Testis (tissue), 3 donors: Measurements from ENCODE around the gene RPS21. TPM values are rescaled to one million over a fixed set of nuclear protein-coding genes. Genes with fewer than 3 reads are reported as not detected.

Source experiments
- DNase-seq: peaks from one replicate; pipeline ENCODE4 v3.0.0-alpha.2; 2019
- H3K27ac ChIP-seq, 2 donors: fragments of 200-600 bp; sonication (generic); one replicate each; pipeline ENCODE4 v1.5.1; 2019
- H3K27me3 ChIP-seq: fragments of 200-600 bp; sonication (generic); one replicate; pipeline ENCODE4 v1.5.1; 2019
- H3K36me3 ChIP-seq: fragments of 200-600 bp; sonication (generic); one replicate; pipeline ENCODE4 v1.5.1; 2017; ENCODE audit warnings: low read depth; ENCODE audit errors: missing control alignments
- H3K4me1 ChIP-seq: fragments of 200-600 bp; sonication (generic); one replicate; pipeline ENCODE4 v1.5.1; 2019
- H3K4me3 ChIP-seq, 2 donors: fragments of 200-600 bp; sonication (generic); one replicate each; pipeline ENCODE4 v1.5.1; 2017 to 2019
- H3K9me3 ChIP-seq: fragments of 200-600 bp; sonication (generic); one replicate; pipeline ENCODE4 v1.5.1; 2017
- POLR2A ChIP-seq: fragments of 450-650 bp; IDR thresholded peaks from one replicate; pipeline ENCODE4 v1.6.1; 2017; ENCODE audit warnings: antibody characterized with exemption, mild to moderate bottlenecking, moderate library complexity
- WGBS, 2 donors: methylation state at CpG; one replicate each; pipeline ENCODE4 v1.1.5; 2018; 5-methylcytosine and 5-hydroxymethylcytosine counted together
- intact Hi-C: fragments of 100-400 bp; cut with DNase I; formaldehyde crosslinking; loops from one replicate; pipeline ENCODE4 v1.15.1; 2023; ENCODE audit warnings: low total_unique reads
- polyA plus RNA-seq: library from polyadenylated mRNA; stranded (reverse); fragments of 350-450 nt; fragmentation: Illumina TruSeq; extraction: RNeasy Lipid Tissue Mini Kit (QIAGEN cat#74804); gene quantifications from one replicate; pipeline ENCODE4 v1.2.3, GENCODE V29; 2014; ENCODE audit warnings: low read depth, low replicate concordance; ENCODE audit not compliant: insufficient read depth
- total RNA-seq, 2 donors: library from RNA; depleted of rRNA; stranded (reverse); fragments of >200 nt; gene quantifications; one replicate each; pipeline ENCODE4 v1.2.3, GENCODE V29; 2016
- TF ChIP-seq, protein P1 (sequence below), 3 experiments: fragments of 450-650 bp in 2 of 3; fragments of 200-600 bp in 1 of 3; sonication (generic) in 1 of 3; IDR thresholded peaks; one replicate each; pipeline ENCODE4 v1.5.1; 2016 to 2019; ENCODE audit warnings: antibody characterized with exemption in 3 of 3, mild to moderate bottlenecking in 2 of 3, moderate library complexity in 1 of 3

The RPS21 gene
- total and polyA plus RNA-seq, 3 donors from 2014 or later = 548 to 1,387 (median 1,052) TPM

DNA sequence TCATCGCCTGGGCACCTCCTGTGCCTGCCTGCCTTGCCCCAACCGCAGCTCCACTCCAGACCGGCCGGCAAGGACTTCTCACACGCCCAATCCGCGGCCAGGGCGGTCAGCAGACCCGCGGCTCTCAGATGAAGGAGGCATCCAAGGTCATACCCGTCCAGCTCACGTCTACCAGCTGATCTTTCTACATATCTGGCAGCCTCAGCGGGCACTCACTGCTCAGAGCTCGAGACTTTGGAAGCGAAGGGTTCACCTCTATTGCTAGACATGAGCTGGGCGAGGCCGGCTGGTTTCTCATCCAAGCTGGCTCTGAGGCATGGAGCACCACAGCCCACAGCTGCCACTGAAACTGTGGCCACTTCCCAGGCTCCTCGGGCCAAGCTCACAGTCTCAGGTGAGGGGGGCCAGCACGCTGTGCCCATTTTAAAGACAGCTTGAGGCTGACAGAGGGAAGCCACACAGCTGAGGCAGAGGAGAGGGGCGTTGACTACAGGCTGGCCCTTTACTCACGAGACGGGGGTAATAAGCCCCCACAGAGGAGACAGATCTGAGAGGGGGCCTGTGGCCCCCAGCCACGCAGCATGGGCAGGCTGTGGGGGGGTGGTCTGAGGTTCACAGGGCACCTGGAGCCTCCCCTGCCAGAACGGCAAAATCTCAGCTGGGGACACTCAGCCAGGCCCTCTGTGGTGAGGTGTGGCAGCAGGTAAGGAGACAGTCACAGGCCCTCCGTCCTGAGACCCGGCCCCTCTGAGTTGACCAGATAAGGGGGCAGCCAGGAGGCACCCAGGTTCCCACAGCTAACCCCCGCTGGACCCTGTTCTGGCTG lies 21.8 kb upstream of the RPS21 start:
- TF ChIP-seq, protein P1, sequence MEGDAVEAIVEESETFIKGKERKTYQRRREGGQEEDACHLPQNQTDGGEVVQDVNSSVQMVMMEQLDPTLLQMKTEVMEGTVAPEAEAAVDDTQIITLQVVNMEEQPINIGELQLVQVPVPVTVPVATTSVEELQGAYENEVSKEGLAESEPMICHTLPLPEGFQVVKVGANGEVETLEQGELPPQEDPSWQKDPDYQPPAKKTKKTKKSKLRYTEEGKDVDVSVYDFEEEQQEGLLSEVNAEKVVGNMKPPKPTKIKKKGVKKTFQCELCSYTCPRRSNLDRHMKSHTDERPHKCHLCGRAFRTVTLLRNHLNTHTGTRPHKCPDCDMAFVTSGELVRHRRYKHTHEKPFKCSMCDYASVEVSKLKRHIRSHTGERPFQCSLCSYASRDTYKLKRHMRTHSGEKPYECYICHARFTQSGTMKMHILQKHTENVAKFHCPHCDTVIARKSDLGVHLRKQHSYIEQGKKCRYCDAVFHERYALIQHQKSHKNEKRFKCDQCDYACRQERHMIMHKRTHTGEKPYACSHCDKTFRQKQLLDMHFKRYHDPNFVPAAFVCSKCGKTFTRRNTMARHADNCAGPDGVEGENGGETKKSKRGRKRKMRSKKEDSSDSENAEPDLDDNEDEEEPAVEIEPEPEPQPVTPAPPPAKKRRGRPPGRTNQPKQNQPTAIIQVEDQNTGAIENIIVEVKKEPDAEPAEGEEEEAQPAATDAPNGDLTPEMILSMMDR (IDR thresholded peaks at IDR 0.05) = no peak
- no peak for TF ChIP-seq POLR2A
- DNase-seq = peak; percentile 88
- H3K9me3 ChIP-seq = no peaks in the 10 kb centered on the region
- intact Hi-C loops = no loop called here
- WGBS, 2 donors = 64 to 66% methylated on average over 18 to 27 of the region's 27 CpGs
- H3K27me3 ChIP-seq = no peaks in the 10 kb centered on the region
- no peaks in the 10 kb centered on the region for H3K36me3 ChIP-seq
- peak overlapping the region in 1 of 2 donors; percentile 84 for H3K4me3 ChIP-seq
- peaks cover 53% of the 10 kb centered on the region for H3K4me1 ChIP-seq
- H3K27ac ChIP-seq = peak overlapping the region; percentile 80

DNA sequence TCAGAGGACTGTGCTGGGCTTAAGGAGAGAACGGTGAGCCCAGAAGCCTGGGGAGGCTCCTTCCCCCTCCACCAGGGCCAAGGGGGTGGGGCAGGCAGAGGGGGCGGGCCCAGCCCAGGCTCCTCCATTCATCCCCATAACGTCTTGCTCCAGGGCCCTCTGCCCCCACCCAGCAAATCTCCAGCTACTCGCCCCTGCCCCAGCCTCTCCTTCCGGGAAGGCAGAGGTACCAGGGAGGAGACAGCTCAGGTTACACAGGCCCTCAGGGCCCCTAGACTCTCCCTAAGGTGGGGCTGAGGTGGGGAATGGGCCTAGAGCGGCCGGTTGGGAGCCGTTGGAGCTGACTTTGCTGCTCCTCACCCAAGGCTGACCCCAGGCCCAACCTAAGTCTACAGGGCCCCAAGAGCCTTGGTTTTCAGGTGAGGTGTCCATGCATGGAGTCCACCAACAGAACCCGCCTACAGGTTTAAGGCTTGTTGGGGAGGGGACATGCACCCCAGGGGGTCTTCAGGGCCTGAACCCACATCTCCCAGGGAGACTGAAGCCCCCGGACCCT lies 21.0 kb upstream of the RPS21 start:
- Histone ChIP-seq H3K4me1 (peaks cover 61% of the 10 kb centered on the region), H3K4me3 (peak overlapping the region; percentile 58 to 84), H3K36me3 (no peaks in the 10 kb centered on the region), H3K27me3 (no peaks in the 10 kb centered on the region), H3K27ac (peak overlapping the region; percentile 80), H3K9me3 (no peaks in the 10 kb centered on the region)
- intact Hi-C loops = no loop called here
- TF ChIP-seq, protein P1 (IDR thresholded peaks at IDR 0.05) = no peak
- TF ChIP-seq POLR2A = no peak
- WGBS, 2 donors = 15 to 36% methylated on average over 4 to 10 of the region's 10 CpGs
- DNase-seq = no peak

DNA sequence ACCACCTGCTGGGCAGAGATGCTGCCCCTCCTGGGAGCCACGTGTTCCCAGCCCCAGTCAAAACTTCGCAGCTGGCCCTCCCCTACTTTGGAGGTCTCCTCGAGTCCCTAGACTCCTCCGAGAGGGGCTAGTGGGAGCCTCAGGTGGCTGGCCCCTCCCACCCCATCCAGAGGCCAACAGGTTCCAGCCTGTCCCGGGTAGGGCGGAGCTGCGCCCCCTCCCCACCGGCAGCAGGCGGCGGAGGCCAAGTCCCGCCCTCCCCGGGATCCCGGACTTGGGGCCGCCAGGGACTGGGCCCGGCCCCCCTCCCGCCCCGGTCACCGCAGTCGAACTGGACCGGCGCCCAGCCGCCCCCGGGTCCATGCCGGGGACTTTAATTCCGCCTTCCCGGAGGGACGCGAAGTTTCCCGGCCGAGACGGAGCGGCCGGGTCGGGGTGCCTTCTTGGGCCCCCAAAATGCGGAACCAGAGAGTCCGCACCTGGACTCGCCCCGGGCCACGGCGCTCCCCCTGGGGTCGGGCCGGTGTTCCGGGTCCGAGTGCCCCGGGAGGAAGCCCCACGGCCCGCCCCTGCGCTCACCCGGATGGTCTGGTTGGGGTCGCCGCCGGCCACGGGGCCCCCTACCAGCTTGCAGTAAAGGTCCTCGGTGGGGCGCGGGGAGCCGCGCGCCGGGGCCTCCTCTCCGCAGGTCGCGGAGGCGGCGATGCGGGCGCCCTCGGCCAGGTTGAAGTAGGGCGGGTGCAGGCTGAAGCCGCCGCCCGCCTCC lies 20.4 kb upstream of the RPS21 start:
- intact Hi-C loops = no loop called here
- Histone ChIP-seq H3K27ac (peak overlapping the region; percentile 80), H3K4me3 (peak overlapping the region; percentile 58 to 84), H3K9me3 (no peaks in the 10 kb centered on the region), H3K27me3 (no peaks in the 10 kb centered on the region), H3K4me1 (peaks cover 64% of the 10 kb centered on the region), H3K36me3 (no peaks in the 10 kb centered on the region)
- WGBS, 2 donors = 7% methylated on average over 37 of the region's 72 CpGs; no CpG with 5 or more reads in 1 of the 2 donors
- DNase-seq = no peak
- TF ChIP-seq POLR2A = no peak
- TF ChIP-seq, protein P1 (IDR thresholded peaks at IDR 0.05) = no peak

- Histone ChIP-seq H3K36me3 (no peaks in the 10 kb centered on the region), H3K4me3 (peak within 1 kb of the TSS; percentile 58 to 84), H3K4me1 (peaks cover 65% of the 10 kb centered on the region), H3K27me3 (no peaks in the 10 kb centered on the region), H3K9me3 (no peaks in the 10 kb centered on the region), H3K27ac (peak within 1 kb of the TSS; percentile 80)
- 4% methylated on average over 7 of the region's 70 CpGs; no CpG with 5 or more reads in 1 of the 2 donors for WGBS, 2 donors
- no peak for DNase-seq
- TF ChIP-seq POLR2A = no peak
- TF ChIP-seq, protein P1 (IDR thresholded peaks at IDR 0.05) = no peak
- intact Hi-C loops = no loop called here
These were observed 19.7 kb upstream of the RPS21 start, which contains the start of gene LAMA5 for GRCh38 chr20:62367136-62367632. Gene LAMA5 (minus strand): TSS chr20:62367312. CDS start chr20:62367245, 67 bp downstream.
